ENCODE results near the gene HESX1.
A peak's percentile ranks its signal among the peaks of the same experiment; 100 is the strongest.

HESX1 gene

DNA sequence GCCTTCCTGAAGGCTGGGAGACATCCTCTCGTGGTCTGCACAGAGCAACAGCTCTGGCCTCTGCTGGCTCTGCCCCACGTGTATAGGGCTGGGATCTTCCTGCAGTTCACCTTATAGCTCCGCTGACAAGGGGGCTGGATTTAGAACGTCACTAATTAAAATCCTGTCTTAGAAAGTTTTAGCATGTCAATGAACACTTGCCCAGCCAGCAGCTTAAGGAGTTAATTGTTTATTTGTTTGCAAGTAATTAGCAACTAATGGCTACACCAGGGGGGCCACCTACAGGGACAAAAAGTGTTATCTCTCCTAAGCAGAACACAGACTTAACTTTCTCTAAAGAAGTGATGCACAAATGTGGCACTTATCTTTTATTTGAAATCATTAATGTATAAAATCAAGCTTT is at the start of gene HESX1:
Gene HESX1, minus strand, starts transcription at position 84 of the 403 bp plus-strand sequence. Its CDS starts 60 bp downstream, at position 24.
- Histone ChIP-seq H3F3A (ENCODE audit: low read depth) (0 out of 2 replicates have a peak, but pooled peaks cover 2% of the 10 kb centered on the region), H3K9me2 (replicated peaks; ENCODE audit: low read depth, low read length) (no peaks in the 10 kb centered on the region), H3K4me1 (ENCODE audit: insufficient read depth, low read length, poor library complexity, severe bottlenecking) (peaks cover 15% of the 10 kb centered on the region), H2AFZ (ENCODE audit: low read length) (no peak within 1 kb of the TSS), H3K4me2 (ENCODE audit: low read depth, low read length, poor library complexity, severe bottlenecking) (peak within 1 kb of the TSS; percentile 30), H3K9me3 (ENCODE audit: insufficient read depth, low read depth, low read length) (no peaks in the 10 kb centered on the region), H3K36me3 (ENCODE audit: insufficient read depth, low read length) (no peaks in the 10 kb centered on the region), H4K20me1 (ENCODE audit: insufficient read depth, low read length, poor library complexity, severe bottlenecking) (no peaks in the 10 kb centered on the region), H3K4me3 (ENCODE audit: low read length, poor library complexity, severe bottlenecking) (no peak within 1 kb of the TSS), H3K27me3 (ENCODE audit: insufficient read depth, low read length, poor library complexity, severe bottlenecking) (no peaks in the 10 kb centered on the region), H3K79me2 (ENCODE audit: insufficient read depth, low read length) (no peaks in the 10 kb centered on the region), H3K9ac (ENCODE audit: low read depth, low read length, poor library complexity, severe bottlenecking) (no peak within 1 kb of the TSS)
- TF ChIP-seq, protein P1, sequence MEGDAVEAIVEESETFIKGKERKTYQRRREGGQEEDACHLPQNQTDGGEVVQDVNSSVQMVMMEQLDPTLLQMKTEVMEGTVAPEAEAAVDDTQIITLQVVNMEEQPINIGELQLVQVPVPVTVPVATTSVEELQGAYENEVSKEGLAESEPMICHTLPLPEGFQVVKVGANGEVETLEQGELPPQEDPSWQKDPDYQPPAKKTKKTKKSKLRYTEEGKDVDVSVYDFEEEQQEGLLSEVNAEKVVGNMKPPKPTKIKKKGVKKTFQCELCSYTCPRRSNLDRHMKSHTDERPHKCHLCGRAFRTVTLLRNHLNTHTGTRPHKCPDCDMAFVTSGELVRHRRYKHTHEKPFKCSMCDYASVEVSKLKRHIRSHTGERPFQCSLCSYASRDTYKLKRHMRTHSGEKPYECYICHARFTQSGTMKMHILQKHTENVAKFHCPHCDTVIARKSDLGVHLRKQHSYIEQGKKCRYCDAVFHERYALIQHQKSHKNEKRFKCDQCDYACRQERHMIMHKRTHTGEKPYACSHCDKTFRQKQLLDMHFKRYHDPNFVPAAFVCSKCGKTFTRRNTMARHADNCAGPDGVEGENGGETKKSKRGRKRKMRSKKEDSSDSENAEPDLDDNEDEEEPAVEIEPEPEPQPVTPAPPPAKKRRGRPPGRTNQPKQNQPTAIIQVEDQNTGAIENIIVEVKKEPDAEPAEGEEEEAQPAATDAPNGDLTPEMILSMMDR (conservative IDR thresholded peaks at IDR 0.05; ENCODE audit: low read length) = no peak
- TF ChIP-seq EZH2phosphoT487 (IDR thresholded peaks at IDR 0.05; ENCODE audit: borderline replicate concordance) = no peak

DNA sequence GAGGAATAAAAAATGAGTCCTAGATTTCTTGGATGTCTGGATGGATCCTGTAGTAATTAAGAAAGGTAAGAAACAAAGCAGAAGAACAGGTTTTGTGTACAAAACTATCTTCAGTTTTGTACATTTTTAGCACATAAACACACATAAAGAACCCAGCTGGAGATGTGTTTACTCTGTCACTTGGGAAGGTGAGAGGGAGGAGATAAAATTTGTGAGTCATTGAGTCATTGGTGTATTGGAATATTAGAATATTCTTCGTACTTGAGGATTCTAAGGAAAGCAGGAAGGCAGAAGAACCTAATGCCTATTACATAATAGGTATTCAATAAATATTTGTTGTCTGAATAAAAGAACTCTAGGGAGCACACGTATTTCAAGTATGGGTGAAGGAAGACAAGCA is 45.2 kb upstream of the HESX1 start:
- Histone ChIP-seq H3F3A (ENCODE audit: low read depth) (no peaks in the 10 kb centered on the region), H2AFZ (ENCODE audit: low read length) (no peak overlapping the region), H3K79me2 (ENCODE audit: insufficient read depth, low read length) (no peaks in the 10 kb centered on the region), H3K27me3 (ENCODE audit: insufficient read depth, low read length, poor library complexity, severe bottlenecking) (no peaks in the 10 kb centered on the region), H3K36me3 (ENCODE audit: insufficient read depth, low read length) (peaks cover 87% of the 10 kb centered on the region), H3K9me2 (replicated peaks; ENCODE audit: low read depth, low read length) (no peaks in the 10 kb centered on the region), H3K9ac (ENCODE audit: low read depth, low read length, poor library complexity, severe bottlenecking) (no peak overlapping the region), H4K20me1 (ENCODE audit: insufficient read depth, low read length, poor library complexity, severe bottlenecking) (no peaks in the 10 kb centered on the region), H3K4me1 (ENCODE audit: insufficient read depth, low read length, poor library complexity, severe bottlenecking) (no peaks in the 10 kb centered on the region), H3K4me2 (ENCODE audit: low read depth, low read length, poor library complexity, severe bottlenecking) (no peak overlapping the region), H3K9me3 (ENCODE audit: insufficient read depth, low read depth, low read length) (no peaks in the 10 kb centered on the region), H3K4me3 (ENCODE audit: low read length, poor library complexity, severe bottlenecking) (no peak overlapping the region)
- TF ChIP-seq, protein P1 (conservative IDR thresholded peaks at IDR 0.05; ENCODE audit: low read length) = no peak
- TF ChIP-seq EZH2phosphoT487 (IDR thresholded peaks at IDR 0.05; ENCODE audit: borderline replicate concordance) = no peak

DNA sequence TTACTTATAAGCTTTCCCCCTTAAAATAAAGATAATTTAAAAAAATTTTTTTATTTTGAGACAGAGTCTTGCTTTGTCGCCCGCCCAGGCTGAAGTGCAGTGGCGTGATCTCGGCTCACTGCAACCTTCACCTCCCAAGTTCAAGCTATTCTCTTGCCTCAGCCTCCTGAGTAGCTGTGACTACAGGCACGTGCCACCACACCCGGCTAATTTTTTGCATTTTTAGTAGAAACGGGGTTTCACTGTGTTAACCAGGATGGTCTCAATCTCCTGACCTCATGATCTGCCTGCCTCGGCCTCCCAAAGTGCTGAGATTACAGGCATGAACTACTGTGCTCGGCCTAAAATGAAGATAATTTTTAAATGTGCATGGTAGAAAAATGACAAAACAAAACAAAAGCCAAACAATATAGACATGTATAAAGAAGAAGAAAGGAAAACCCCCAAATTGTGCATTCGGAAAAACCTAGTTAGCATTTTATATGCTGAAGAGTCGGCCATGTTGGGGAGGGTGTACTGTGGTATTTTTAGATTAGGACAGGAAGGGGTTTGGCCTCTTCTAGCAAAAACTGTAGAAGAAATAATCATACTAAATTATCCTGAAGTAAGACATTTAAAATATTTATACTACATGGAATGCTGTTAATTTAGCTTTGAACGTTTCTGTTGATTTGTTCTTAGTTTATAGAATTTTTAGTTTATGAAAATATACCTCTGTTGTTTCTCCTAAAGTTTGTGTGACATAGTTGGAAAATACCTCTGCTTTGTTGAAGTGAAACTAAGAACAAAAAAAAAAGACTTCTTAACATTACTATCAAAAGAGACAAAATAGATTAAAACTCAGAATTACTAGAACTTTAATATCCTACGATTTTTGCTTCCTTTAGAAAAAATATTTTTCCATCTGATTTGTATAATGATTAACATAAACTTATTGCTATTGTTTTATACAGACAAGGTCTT is 35.1 kb upstream of the HESX1 start:
- peak overlapping the region; percentile 30 for H3K4me3 ChIP-seq (ENCODE audit: low read length, poor library complexity, severe bottlenecking)
- TF ChIP-seq, protein P1 (conservative IDR thresholded peaks at IDR 0.05; ENCODE audit: low read length) = no peak
- no peak for TF ChIP-seq EZH2phosphoT487 (IDR thresholded peaks at IDR 0.05; ENCODE audit: borderline replicate concordance)
- peaks cover 31% of the 10 kb centered on the region for H3K4me1 ChIP-seq (ENCODE audit: insufficient read depth, low read length, poor library complexity, severe bottlenecking)
- H3K27me3 ChIP-seq (ENCODE audit: insufficient read depth, low read length, poor library complexity, severe bottlenecking) = no peaks in the 10 kb centered on the region
- peak overlapping the region; percentile 43 for H3K4me2 ChIP-seq (ENCODE audit: low read depth, low read length, poor library complexity, severe bottlenecking)
- H3K9me2 ChIP-seq (replicated peaks; ENCODE audit: low read depth, low read length) = no peaks in the 10 kb centered on the region
- peaks cover 63% of the 10 kb centered on the region for H3K79me2 ChIP-seq (ENCODE audit: insufficient read depth, low read length)
- H2AFZ ChIP-seq (ENCODE audit: low read length) = no peak overlapping the region
- H3K9ac ChIP-seq (ENCODE audit: low read depth, low read length, poor library complexity, severe bottlenecking) = no peak overlapping the region
- H3K36me3 ChIP-seq (ENCODE audit: insufficient read depth, low read length) = peaks cover 32% of the 10 kb centered on the region
- H3F3A ChIP-seq (ENCODE audit: low read depth) = no peaks in the 10 kb centered on the region
- peaks cover 23% of the 10 kb centered on the region for H4K20me1 ChIP-seq (ENCODE audit: insufficient read depth, low read length, poor library complexity, severe bottlenecking)
- H3K9me3 ChIP-seq (ENCODE audit: insufficient read depth, low read depth, low read length) = no peaks in the 10 kb centered on the region; the same call in 1 of the 2 replicates

Data from Loucy (cell line).